Tibial artery (tissue), 4 donors: ENCODE measurements around the gene DLK2.

Experiments used
- DNase-seq, 2 donors: peaks; one replicate each; pipeline ENCODE4 v3.0.0-alpha.2; 2019
- H3K27ac ChIP-seq, 2 donors: fragments of 200-600 bp; sonication (generic) in 1 of 2; 1 replicate in 1 of 2; 2 replicates in 1 of 2; pipeline ENCODE4 v1.5.1; 2018 to 2019; ENCODE audit warnings: mild to moderate bottlenecking in 1 of 2
- H3K27me3 ChIP-seq, 2 donors: fragments of 200-600 bp; sonication (generic) in 1 of 2; one replicate each; pipeline versions ENCODE4 v1.5.1 to v1.6.0; 2016 to 2019
- H3K36me3 ChIP-seq, 3 donors: fragments of 200-600 bp; sonication (generic) in 2 of 3; one replicate each; pipeline ENCODE4 v1.5.1; 2016 to 2019; ENCODE audit warnings: mild to moderate bottlenecking in 2 of 3
- H3K4me1 ChIP-seq, 4 donors: fragments of 200-600 bp; sonication (generic) in 2 of 4; 1 replicate in 3 of 4; 2 replicates in 1 of 4; pipeline ENCODE4 v1.5.1; 2016 to 2019
- H3K4me3 ChIP-seq, 2 donors: fragments of 200-600 bp; sonication (generic) in 1 of 2; 1 replicate in 1 of 2; 2 replicates in 1 of 2; pipeline ENCODE4 v1.5.1; 2018 to 2019; ENCODE audit warnings: mild to moderate bottlenecking in 2 of 2
- H3K9me3 ChIP-seq, 3 donors: fragments of 200-600 bp; sonication (generic) in 1 of 3; one replicate each; pipeline ENCODE4 v1.5.1; 2016 to 2019
- intact Hi-C: fragments of 100-400 bp; cut with DNase I; formaldehyde crosslinking; loops from one replicate; pipeline ENCODE4 v1.15.0; 2023; ENCODE audit warnings: low total_unique reads
- TF ChIP-seq, protein P1 (sequence below), 2 experiments: fragments of 200-600 bp in 1 of 2; fragments of 450-650 bp in 1 of 2; IDR thresholded peaks; one replicate each; pipeline ENCODE4 v1.5.1; 2017 to 2019; ENCODE audit warnings: antibody characterized with exemption in 2 of 2, mild to moderate bottlenecking in 1 of 2, moderate library complexity in 1 of 2

Gene DLK2

DNA sequence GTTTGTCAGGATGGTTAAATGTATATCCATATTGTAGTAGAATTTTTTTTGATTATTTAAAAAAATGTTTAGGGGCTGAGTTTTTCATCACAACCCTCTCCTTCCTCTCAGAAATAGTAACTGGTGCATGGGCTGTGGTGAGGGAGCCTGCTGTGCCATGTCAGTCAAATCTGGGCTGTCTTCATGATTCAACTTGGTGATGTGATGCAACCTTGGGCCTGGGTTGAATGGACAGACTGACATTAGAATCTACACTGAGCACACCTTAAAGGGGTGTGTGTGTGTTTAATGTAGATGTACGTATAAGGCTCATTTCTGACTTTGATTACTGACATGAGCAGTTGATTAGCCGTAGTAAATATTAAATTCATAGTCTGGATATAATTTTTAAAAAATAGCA, 25.7 kb upstream of the DLK2 start:
- Histone ChIP-seq H3K27ac (no peak overlapping the region), H3K9me3 (no peaks in the 10 kb centered on the region), H3K4me1 (peaks cover 0 to 27% (median 20%) of the 10 kb centered on the region in 4 donors), H3K36me3 (peaks cover 0 to 10% (median 4%) of the 10 kb centered on the region in 3 donors), H3K27me3 (no peaks in the 10 kb centered on the region), H3K4me3 (no peak overlapping the region)
- DNase-seq, result no peak
- intact Hi-C loops, result no loop called here
- TF ChIP-seq, protein P1, sequence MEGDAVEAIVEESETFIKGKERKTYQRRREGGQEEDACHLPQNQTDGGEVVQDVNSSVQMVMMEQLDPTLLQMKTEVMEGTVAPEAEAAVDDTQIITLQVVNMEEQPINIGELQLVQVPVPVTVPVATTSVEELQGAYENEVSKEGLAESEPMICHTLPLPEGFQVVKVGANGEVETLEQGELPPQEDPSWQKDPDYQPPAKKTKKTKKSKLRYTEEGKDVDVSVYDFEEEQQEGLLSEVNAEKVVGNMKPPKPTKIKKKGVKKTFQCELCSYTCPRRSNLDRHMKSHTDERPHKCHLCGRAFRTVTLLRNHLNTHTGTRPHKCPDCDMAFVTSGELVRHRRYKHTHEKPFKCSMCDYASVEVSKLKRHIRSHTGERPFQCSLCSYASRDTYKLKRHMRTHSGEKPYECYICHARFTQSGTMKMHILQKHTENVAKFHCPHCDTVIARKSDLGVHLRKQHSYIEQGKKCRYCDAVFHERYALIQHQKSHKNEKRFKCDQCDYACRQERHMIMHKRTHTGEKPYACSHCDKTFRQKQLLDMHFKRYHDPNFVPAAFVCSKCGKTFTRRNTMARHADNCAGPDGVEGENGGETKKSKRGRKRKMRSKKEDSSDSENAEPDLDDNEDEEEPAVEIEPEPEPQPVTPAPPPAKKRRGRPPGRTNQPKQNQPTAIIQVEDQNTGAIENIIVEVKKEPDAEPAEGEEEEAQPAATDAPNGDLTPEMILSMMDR (IDR thresholded peaks at IDR 0.05), result no peak

DNA sequence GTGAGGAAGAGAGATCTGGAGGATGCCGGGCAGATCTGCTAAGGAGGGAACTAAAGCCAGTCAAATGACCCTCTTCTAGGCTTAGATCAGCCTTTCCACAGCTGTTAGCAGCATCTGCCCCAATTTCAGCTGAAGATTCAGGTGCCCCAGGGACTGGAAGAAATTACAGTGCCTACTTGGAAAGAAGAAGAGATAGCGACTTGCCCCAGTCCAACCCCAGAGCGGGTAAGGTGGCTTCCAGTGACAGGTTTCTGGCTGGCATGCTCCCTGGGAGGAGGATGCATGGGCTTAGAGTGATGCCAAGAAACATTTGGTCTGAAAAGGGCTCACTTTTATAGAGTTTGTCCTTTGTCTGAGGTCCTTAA, 22.6 kb upstream of the DLK2 start:
- Histone ChIP-seq H3K27ac (peak overlapping the region; percentile 73 to 81), H3K36me3 (no peaks in the 10 kb centered on the region), H3K9me3 (no peaks in the 10 kb centered on the region), H3K27me3 (no peaks in the 10 kb centered on the region), H3K4me3 (peak overlapping the region; percentile 59 to 71), H3K4me1 (peaks cover 0 to 27% (median 20%) of the 10 kb centered on the region in 4 donors)
- DNase-seq, result no peak
- intact Hi-C loops, result no loop called here
- TF ChIP-seq, protein P1 (IDR thresholded peaks at IDR 0.05), result no peak

DNA sequence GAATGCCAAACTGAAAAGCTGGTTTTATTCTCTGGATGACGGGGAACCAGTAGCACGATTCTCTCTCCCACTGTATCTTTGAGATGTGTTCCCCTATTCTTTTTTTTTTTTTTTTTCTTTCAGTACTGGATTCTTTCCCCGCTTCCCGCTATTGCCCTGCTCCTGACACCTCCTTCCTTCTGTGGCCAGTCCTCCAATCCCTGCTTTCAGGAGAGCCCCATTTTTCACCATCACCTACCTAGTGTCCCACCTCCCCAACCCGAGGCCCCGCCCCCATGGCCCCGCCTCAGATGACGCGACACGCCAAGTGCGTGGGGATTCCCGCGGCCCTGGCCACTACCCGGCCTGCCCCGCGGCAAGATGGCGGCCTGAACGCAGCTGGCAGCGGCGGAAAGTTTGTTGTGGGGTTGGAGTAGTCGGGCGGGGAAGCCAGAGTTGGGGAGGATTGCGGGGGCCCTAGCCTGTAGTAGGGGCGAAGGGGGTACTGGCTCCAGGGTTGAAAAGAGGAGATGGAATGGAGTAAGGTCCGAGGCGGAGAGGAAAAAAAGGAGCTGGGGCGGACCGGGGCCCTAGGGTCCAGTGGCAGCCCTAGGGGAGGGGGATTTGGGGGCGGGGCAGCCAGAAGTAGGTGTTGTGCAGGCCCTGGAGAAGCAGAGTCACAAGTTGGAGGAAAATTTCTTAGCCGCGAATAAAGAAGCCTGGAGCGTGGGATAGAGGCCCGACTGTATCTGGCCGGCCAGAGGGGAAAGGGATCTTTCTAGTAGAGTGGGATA, 22.1 kb upstream of the DLK2 start, which contains the start of gene TJAP1:
Gene TJAP1 (plus strand): TSS at position 336 of the 773 bp plus-strand sequence. CDS start 21,432 bp downstream, outside the sequence.
- peak within 1 kb of the TSS; percentile 59 to 71 for H3K4me3 ChIP-seq
- H3K4me1 ChIP-seq, result peaks cover 0 to 27% (median 20%) of the 10 kb centered on the region in 4 donors
- no peaks in the 10 kb centered on the region for H3K27me3 ChIP-seq
- H3K9me3 ChIP-seq, result no peaks in the 10 kb centered on the region
- TF ChIP-seq, protein P1 (IDR thresholded peaks at IDR 0.05), result no peak
- no peaks in the 10 kb centered on the region for H3K36me3 ChIP-seq
- intact Hi-C loops, result no loop called here
- H3K27ac ChIP-seq, result peak within 1 kb of the TSS; percentile 73 to 81
- peak; percentile 91 to 95 for DNase-seq

DNA sequence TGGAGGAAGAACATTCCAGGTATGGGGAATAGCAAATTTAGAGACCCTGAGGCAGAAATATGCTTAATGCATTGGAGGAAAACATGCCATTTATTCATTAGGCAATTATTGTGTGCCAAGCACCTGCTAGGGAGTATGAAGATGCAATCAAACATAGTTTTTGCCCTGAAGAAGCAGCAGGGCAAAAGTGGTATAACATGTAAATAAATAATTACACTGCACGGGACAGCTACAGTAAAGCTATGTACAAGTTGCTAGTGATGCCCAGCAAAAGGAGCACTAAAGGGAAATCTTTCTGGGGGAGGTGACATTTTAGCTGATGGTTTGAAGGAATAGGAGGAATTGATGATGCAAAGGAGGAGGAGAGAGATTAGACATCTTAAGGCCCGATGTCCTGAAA, 21.4 kb upstream of the DLK2 start:
- Histone ChIP-seq H3K36me3 (no peaks in the 10 kb centered on the region), H3K4me3 (peak overlapping the region; percentile 59 to 71), H3K9me3 (no peaks in the 10 kb centered on the region), H3K27me3 (no peaks in the 10 kb centered on the region), H3K4me1 (peaks cover 0 to 27% (median 20%) of the 10 kb centered on the region in 4 donors), H3K27ac (peak overlapping the region; percentile 73 to 81)
- intact Hi-C loops, result no loop called here
- TF ChIP-seq, protein P1 (IDR thresholded peaks at IDR 0.05), result no peak
- no peak for DNase-seq

DNA sequence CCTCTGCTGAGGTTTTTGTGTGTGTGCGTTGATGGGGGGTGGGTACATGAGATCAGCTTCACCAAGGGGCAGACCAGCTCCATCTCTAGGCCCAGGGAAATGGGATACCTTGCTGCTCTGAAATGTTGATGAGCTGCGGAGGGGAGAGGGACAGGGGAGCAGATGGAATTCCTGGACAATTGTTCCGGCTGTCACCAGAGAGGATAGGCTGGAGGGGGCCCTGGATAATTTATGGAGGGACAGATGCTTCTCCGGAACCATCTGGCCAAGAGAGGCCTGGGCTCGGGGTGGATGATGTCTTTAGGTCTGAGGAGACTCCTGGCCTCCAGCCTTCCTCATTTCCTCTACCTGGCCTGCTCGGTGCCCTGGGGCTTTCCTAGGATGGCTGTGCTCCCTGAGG, 20.2 kb upstream of the DLK2 start:
- Histone ChIP-seq H3K27ac (no peak overlapping the region), H3K4me1 (peaks cover 0 to 27% (median 20%) of the 10 kb centered on the region in 4 donors), H3K9me3 (no peaks in the 10 kb centered on the region), H3K36me3 (no peaks in the 10 kb centered on the region), H3K4me3 (no peak overlapping the region), H3K27me3 (no peaks in the 10 kb centered on the region)
- TF ChIP-seq, protein P1 (IDR thresholded peaks at IDR 0.05), result no peak
- intact Hi-C loops, result no loop called here
- no peak for DNase-seq
